GM10847 (cell line): ENCODE data around the gene MBP.

Experiments
- POLR2A ChIP-seq: IDR thresholded peaks from 2 replicates; pipeline ENCODE4 v1.6.1; 2011; ENCODE audit not compliant: insufficient read length; ENCODE audit errors: extremely low read depth

Gene MBP

DNA sequence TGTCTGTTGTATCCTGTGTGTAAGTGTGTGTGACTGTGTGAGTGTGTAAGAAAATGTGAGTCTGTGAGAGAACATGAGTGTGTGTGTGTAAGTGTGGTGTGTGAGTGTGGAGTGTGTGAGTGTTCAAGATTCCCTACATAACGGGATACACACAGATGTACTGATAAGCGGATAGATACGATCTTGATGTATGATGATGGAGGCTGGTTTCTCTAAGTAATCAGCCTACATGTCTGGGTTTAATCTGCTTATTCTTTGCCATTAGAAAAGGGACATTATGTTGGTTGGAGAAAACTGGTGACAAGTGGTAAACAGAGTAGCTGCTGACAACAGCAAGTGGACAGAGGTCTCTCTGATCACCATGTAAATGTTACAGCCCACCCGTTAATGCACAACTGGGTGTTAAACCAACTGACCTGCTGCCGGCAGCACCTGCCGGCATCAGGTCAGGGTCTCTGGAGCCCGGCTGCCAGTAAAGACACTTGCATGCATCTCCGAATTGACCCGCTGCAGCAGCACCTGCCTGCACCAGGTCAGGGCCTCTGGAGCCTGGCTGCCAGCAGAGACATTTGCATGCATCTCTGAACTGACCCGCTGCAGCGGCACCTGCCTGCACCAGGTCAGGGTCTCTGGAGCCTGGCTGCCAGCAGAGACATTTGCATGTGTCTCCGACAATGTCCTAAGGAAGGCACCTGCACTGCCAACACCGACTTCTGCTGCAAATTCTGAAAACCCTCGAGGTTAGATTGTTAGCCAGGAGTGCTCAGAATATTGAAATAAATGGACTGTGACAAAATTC, 87.5 kb downstream of the MBP start:
- no peak for TF ChIP-seq POLR2A

GRCh38 chr18:77043541-77044280, 88.9 kb downstream of the MBP start:
- no peak for TF ChIP-seq POLR2A

DNA sequence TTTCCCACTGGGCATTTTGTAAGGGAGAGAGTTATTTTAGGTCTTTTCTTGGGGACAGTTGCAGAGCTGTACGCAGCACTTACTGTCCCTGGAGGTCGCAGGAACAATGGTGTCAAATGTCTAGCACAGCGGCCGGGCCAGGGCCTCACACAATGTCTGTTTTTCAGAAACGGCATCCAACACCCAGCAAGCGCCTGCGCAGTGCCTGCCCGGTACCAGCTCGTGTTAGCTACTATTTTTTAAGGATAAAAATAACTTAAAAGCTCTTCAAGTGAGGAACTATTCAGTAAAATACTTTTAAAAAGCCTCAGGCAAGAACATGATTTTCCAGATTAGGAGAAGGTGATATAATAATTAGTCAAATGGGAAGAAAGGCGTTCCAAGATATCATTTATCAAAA, 90.0 kb downstream of the MBP start:
- TF ChIP-seq POLR2A = no peak

GRCh38 chr18:77039196-77040130, 93.1 kb downstream of the MBP start:
- no peak for TF ChIP-seq POLR2A

DNA sequence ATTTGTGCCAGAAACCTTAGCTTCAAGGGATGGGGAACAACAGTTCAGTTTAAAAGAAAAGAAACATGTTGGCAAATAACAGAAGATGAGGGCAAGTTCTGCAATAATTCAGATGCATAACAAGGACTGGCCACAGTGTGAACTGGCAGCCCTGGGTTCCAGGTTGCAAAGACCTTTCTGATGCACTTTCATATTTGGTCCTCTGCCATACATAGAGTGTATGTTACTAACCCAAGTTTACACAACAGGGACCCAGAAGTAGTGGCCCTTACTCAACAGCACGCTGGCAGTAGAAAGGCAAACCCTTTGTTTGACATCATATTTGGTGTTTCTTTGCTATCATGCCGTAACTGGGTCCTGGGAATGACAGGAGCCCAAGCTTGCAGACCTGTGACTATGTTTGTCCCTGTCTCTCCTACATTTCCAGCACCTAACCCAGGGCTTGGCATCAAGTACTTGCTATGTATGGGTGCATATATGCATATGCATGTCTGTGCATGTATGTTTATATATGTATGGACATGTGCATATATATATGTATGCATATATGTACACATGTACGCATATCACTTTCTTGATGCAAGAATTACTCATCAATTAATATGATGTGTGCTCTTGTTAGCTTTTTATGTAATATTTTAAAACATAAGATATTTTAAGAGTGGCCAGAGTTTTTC, 94.3 kb downstream of the MBP start:
- no peak for TF ChIP-seq POLR2A

DNA sequence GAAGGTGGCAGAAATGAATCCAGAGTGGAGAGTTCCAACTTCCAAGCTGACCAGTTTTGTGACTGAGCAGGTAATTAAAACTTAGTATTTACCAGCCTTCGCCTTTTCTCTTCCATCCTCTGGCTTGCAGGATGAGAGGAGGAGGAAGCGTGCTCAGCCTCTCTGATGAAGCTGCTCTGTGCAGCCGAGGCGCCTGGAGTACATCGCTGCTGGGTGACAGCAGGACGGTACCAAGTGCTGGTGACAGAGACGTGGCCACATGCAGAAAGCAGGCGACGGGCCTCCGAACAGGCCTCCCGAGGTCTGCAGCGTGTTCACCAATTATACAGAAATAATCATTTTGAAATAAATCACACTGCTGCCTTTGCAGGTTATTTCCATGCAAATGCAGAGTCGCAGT, 95.0 kb downstream of the MBP start:
- no peak for TF ChIP-seq POLR2A

DNA sequence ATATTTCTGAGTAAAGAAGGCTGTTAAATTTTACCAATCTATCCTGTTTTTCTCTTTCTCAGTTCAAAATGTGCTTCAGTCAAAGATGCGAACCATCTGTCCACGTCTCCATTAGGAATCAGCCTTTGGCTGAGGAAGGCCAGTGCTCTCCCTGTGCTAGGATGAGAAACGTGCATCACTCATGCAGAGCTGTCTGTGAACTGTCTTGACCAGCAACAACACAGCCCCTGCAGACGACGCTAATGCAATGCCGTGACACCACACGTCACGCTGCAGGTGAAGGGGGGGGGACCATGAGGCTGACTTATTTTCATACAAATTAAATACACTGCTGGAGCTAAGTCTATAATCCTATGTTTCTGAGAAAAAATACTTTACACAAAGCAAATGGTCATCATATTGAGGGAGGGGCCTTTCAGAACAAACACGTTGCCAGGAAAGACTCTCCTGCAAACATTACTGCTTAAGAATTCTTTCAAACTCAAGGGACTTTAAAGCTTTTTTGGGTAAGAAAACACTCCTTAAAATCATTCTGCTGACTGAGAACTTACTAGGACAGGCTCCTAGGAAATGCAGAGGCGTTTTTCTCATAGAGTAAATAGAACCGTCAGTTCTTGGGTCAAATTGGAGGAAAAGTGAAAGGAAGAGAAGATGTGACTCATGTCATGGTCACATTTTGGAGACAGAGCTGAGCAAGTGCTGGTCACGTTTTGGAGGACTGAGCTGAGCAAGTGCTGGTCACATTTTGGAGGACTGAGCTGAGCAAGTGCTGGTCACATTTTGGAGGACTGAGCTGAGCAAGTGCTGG, 97.0 kb downstream of the MBP start:
- no peak for TF ChIP-seq POLR2A

GRCh38 chr18:77033575-77033974, 99.0 kb downstream of the MBP start:
- TF ChIP-seq POLR2A = no peak

DNA sequence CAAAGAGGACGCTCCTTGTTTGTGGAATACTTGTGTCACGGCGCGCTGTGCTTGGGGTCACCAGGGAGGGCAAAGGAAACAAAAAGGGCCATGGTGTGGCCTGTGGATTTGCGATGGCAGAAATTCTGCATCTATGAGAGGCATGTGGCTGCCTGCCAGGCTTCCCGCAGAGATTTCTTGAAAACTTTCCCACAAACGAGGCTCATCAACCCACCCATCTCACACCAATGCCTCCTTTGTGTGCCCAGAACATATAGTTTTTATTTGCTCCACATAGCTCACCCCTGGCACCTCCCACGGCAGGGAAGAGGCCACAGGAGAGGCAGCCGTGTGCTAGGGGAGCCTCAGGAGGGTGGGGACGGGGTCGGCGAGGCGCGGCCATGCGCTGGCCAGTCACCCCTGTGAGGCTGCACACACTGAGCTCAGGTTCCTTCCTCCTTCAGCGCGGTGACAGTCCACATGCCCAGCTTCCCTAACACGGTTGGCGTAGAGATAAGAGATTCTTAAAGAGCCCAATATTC, 100.3 kb downstream of the MBP start:
- TF ChIP-seq POLR2A = no peak

DNA sequence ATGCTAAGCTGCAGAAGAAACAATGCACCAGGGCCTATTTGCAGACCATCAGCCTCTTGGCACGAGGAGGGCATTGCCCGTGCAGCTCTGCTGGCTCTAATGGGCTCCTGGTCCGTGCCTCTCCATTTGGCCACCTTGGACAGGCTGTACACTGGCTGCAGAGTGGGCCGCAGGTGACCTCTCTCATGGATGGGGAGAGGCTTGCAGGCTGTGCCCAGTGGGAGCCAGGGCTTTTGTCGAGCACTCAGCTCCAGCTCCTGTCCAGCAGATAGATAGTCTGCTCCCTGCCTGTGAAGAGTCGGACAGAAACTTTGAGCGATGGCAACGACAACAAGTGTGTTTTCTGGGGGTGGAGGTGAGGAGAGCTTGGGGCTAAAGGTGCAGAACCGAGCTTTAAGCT, 100.9 kb downstream of the MBP start:
- no peak for TF ChIP-seq POLR2A

DNA sequence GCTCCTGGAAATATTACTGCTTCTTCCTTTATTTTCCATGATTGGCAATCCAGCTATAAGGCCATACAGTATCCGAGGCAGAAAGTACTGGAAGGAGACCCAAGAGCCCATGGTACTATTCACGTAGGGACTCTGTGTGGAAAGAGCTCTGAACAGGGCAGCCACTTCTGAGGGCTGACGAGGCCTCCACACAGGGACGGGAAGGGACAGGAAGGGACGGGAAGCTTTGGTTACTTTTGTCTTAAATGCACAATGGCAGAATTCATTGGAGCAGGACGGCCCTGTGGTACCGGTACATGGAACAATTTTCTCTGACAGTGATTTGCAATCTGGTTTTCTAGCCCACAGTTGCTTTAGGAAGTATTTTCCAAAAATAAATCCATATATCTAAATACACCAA, 102.4 kb downstream of the MBP start:
- TF ChIP-seq POLR2A = no peak

DNA sequence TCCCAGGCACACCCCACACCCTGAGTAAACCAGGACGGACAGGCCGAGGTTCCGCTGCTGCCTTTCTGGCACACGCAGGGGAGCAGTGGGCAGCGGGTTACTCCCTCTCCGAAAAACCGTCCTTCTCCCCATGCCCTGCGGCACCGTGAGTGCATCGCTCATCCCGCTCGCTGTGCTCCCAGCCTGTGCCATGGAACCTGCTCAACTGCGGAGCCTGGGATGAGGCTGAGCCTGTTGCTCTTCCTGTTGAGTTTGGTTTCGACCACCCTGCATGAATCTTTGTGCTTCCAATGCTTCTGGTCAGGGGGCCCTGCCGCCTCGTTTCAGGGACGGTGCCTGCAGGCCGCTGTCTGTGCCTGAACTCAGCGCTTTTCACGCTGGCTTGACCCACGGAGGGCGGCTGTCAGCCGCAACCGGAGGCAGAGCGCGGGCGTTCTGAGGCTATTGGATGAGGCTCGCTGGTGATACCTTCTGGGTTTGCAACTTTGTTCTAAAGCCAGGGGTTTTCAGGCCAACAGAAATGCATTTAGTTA, 106.7 kb downstream of the MBP start:
- TF ChIP-seq POLR2A = no peak

DNA sequence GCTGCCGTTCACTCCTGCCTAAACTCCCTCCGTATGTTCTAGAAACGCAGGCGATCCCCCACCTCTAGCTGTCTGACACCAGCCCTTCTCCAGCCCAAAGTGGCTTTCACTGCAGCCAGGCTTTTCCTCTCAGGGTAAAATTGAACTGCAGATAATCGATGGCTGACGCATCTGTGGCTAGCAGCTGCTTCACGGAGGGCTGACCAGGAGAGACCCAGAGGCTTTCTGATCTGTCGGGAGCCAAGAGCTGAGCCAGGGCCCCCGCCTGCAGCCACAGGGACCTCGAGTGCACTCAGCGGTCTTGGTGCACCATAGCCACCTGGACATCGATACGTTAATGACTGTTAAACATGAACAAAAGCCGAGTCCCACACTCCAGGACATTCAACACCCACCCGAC, 107.5 kb downstream of the MBP start:
- no peak for TF ChIP-seq POLR2A

DNA sequence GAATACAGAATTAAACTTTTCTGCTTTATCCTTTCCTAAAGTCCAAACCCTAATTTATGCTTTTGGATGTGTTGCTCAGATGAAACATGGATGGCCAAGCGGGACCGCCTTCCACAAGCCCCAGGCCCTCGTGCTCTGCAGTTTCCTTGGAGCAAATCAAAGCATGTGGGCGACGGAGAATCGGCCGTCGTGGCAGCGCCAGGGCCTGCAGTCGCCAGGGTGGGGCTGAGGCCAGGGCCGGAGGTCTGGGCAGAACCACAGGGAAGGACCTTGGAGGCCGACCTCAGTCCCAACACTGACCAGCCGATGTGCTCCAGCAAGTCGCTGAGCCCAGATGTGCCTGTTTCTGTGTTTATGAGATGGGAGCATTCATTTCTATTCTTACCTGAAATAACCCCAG, 108.1 kb downstream of the MBP start:
- no peak for TF ChIP-seq POLR2A
